ENCODE measurements around the gene S100PBP. TPM values are rescaled to one million over a fixed set of nuclear protein-coding genes. Genes with fewer than 3 reads are reported as not detected.

The S100PBP gene
- total RNA-seq, 1 donor = 42.0 TPM

- Histone ChIP-seq H3K9me3 (ENCODE audit: low read depth, low read length) (no peaks in the 10 kb centered on the region), H3K79me2 (ENCODE audit: insufficient read depth, low read length) (no peaks in the 10 kb centered on the region), H2AFZ (ENCODE audit: low read length) (no peak overlapping the region), H4K20me1 (ENCODE audit: insufficient read depth, low read length) (no peaks in the 10 kb centered on the region), H3K4me3 (ENCODE audit: insufficient read depth, low read length) (no peak overlapping the region), H3K4me1 (ENCODE audit: insufficient read depth, low read length) (peaks cover 3% of the 10 kb centered on the region), H3K27me3 (ENCODE audit: insufficient read depth, low read length) (no peaks in the 10 kb centered on the region), H3K4me2 (ENCODE audit: insufficient read depth, low read length) (no peak overlapping the region), H3K27ac (ENCODE audit: low read depth, low read length) (no peak overlapping the region), H3K36me3 (ENCODE audit: insufficient read depth, low read length) (peaks cover 81% of the 10 kb centered on the region)
- no peak for DNase-seq (ENCODE audit: insufficient read length, low spot score, missing footprints)
- TF ChIP-seq, protein P1, sequence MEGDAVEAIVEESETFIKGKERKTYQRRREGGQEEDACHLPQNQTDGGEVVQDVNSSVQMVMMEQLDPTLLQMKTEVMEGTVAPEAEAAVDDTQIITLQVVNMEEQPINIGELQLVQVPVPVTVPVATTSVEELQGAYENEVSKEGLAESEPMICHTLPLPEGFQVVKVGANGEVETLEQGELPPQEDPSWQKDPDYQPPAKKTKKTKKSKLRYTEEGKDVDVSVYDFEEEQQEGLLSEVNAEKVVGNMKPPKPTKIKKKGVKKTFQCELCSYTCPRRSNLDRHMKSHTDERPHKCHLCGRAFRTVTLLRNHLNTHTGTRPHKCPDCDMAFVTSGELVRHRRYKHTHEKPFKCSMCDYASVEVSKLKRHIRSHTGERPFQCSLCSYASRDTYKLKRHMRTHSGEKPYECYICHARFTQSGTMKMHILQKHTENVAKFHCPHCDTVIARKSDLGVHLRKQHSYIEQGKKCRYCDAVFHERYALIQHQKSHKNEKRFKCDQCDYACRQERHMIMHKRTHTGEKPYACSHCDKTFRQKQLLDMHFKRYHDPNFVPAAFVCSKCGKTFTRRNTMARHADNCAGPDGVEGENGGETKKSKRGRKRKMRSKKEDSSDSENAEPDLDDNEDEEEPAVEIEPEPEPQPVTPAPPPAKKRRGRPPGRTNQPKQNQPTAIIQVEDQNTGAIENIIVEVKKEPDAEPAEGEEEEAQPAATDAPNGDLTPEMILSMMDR (IDR thresholded peaks at IDR 0.05; ENCODE audit: extremely low read depth, low read depth, low read length) = no peak
These were observed 36.7 kb upstream of the S100PBP start for GRCh38 chr1:32780628-32781234.

DNA sequence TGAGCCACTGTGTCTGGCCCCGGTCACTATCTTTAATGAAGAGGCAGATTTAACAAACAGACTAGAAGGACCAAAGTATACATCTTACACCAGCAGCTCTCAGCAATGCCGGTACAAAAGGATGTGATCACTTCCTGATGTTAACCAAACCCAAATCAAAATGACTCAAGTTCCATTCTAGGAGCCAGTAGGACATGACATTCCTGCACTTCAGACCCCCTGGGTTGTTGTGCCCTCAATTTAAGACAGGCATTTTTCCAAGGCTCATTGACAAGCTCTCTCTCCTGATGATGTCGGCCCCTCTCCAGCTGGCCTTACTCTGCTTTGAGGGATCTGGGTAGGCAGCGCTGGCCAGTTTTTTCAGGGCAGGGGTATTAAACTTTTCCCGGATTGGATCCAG lies 35.4 kb upstream of the S100PBP start:
- Histone ChIP-seq H3K4me2 (ENCODE audit: insufficient read depth, low read length) (no peak overlapping the region), H3K79me2 (ENCODE audit: insufficient read depth, low read length) (no peaks in the 10 kb centered on the region), H2AFZ (ENCODE audit: low read length) (no peak overlapping the region), H3K4me1 (ENCODE audit: insufficient read depth, low read length) (no peaks in the 10 kb centered on the region), H3K27me3 (ENCODE audit: insufficient read depth, low read length) (no peaks in the 10 kb centered on the region), H4K20me1 (ENCODE audit: insufficient read depth, low read length) (no peaks in the 10 kb centered on the region), H3K27ac (ENCODE audit: low read depth, low read length) (no peak overlapping the region), H3K36me3 (ENCODE audit: insufficient read depth, low read length) (peaks cover 90% of the 10 kb centered on the region), H3K4me3 (ENCODE audit: insufficient read depth, low read length) (no peak overlapping the region), H3K9me3 (ENCODE audit: low read depth, low read length) (no peaks in the 10 kb centered on the region)
- peak; percentile 32 for DNase-seq (ENCODE audit: insufficient read length, low spot score, missing footprints)
- TF ChIP-seq, protein P1 (IDR thresholded peaks at IDR 0.05; ENCODE audit: extremely low read depth, low read depth, low read length) = no peak

- no peak overlapping the region for H3K4me3 ChIP-seq (ENCODE audit: insufficient read depth, low read length)
- no peak overlapping the region for H2AFZ ChIP-seq (ENCODE audit: low read length)
- no peak for DNase-seq (ENCODE audit: insufficient read length, low spot score, missing footprints)
- no peaks in the 10 kb centered on the region for H3K9me3 ChIP-seq (ENCODE audit: low read depth, low read length)
- no peaks in the 10 kb centered on the region for H4K20me1 ChIP-seq (ENCODE audit: insufficient read depth, low read length)
- H3K27ac ChIP-seq (ENCODE audit: low read depth, low read length) = no peak overlapping the region
- peaks cover 4% of the 10 kb centered on the region for H3K4me1 ChIP-seq (ENCODE audit: insufficient read depth, low read length)
- peaks cover 88% of the 10 kb centered on the region for H3K36me3 ChIP-seq (ENCODE audit: insufficient read depth, low read length)
- TF ChIP-seq, protein P1 (IDR thresholded peaks at IDR 0.05; ENCODE audit: extremely low read depth, low read depth, low read length) = no peak
- peaks cover 3% of the 10 kb centered on the region for H3K79me2 ChIP-seq (ENCODE audit: insufficient read depth, low read length)
- H3K4me2 ChIP-seq (ENCODE audit: insufficient read depth, low read length) = no peak overlapping the region
- no peaks in the 10 kb centered on the region for H3K27me3 ChIP-seq (ENCODE audit: insufficient read depth, low read length)
These were observed 33.6 kb upstream of the S100PBP start for GRCh38 chr1:32783851-32784250.

GRCh38 chr1:32784817-32785216 lies 32.6 kb upstream of the S100PBP start:
- Histone ChIP-seq H4K20me1 (ENCODE audit: insufficient read depth, low read length) (no peaks in the 10 kb centered on the region), H3K27ac (ENCODE audit: low read depth, low read length) (no peak overlapping the region), H3K79me2 (ENCODE audit: insufficient read depth, low read length) (peaks cover 3% of the 10 kb centered on the region), H2AFZ (ENCODE audit: low read length) (no peak overlapping the region), H3K9me3 (ENCODE audit: low read depth, low read length) (no peaks in the 10 kb centered on the region), H3K36me3 (ENCODE audit: insufficient read depth, low read length) (peaks cover 84% of the 10 kb centered on the region), H3K4me2 (ENCODE audit: insufficient read depth, low read length) (no peak overlapping the region), H3K27me3 (ENCODE audit: insufficient read depth, low read length) (no peaks in the 10 kb centered on the region), H3K4me1 (ENCODE audit: insufficient read depth, low read length) (peaks cover 9% of the 10 kb centered on the region), H3K4me3 (ENCODE audit: insufficient read depth, low read length) (no peak overlapping the region)
- TF ChIP-seq, protein P1 (IDR thresholded peaks at IDR 0.05; ENCODE audit: extremely low read depth, low read depth, low read length) = no peak
- DNase-seq (ENCODE audit: insufficient read length, low spot score, missing footprints) = no peak

All from osteoblast (primary cell).